Endothelial cell of umbilical vein (primary cell): ENCODE data around the gene RBM38. TPM values are rescaled to one million over a fixed set of nuclear protein-coding genes. Genes with fewer than 3 reads are reported as not detected.

ENCODE experiments used
- BruUV-seq: library from RNA; stranded (reverse); fragments of 400-500 nt; replicated peaks from 2 replicates; lab custom pipeline; 2021; lab: Mats Ljungman, UMichigan
- CTCF ChIA-PET: fragments of 300-600, 350-600 bp; sonication (Branson Sonifier 250); formaldehyde crosslinking; loops from one replicate; lab custom pipeline; 2021; ENCODE audit warnings: antibody characterized with exemption, inconsistent platforms; lab: Charles Lee
- POLR2A ChIA-PET: fragments of 300-600, 350-600 bp; sonication (Branson Sonifier 250); formaldehyde crosslinking; loops from one replicate; lab custom pipeline; 2021; ENCODE audit warnings: antibody characterized with exemption, inconsistent platforms; lab: Charles Lee
- DNase-seq: peaks from one replicate; pipeline ENCODE4 v3.0.0-alpha.2; 2011; ENCODE audit warnings: low read depth, low spot score
- FAIRE-seq: peaks from 2 replicates; lab custom pipeline; 2011; peaks lifted over from hg19 to GRCh38; lab: Jason Lieb, UNC
- H2AFZ ChIP-seq: 2 replicates; pipeline ENCODE4 v1.6.0; 2012; ENCODE audit warnings: low read depth, low read length, control low read depth, inconsistent platforms
- H3K27ac ChIP-seq: 2 replicates; pipeline ENCODE4 v1.5.1; 2011; ENCODE audit warnings: low read depth, mild to moderate bottlenecking, control low read depth, low read length, moderate library complexity; ENCODE audit not compliant: insufficient read depth
- H3K27me3 ChIP-seq, 2 experiments: 2 replicates each; pipeline versions ENCODE4 v1.6.0 to v1.6.1; 2011; ENCODE audit warnings: low read length in 2 of 2, mixed read lengths in 1 of 2; ENCODE audit not compliant: control insufficient read depth in 2 of 2, insufficient read depth in 2 of 2
- H3K36me3 ChIP-seq, 2 experiments: 2 replicates in 1 of 2; 3 replicates in 1 of 2; pipeline ENCODE4 v1.5.1; 2011; ENCODE audit warnings: low read length in 2 of 2, mild to moderate bottlenecking in 1 of 2, moderate library complexity in 1 of 2; ENCODE audit not compliant: control insufficient read depth in 2 of 2, insufficient read depth in 2 of 2; ENCODE audit errors: extremely low read depth in 1 of 2
- H3K4me1 ChIP-seq: 3 replicates; pipeline ENCODE4 v1.5.1; 2011; ENCODE audit warnings: mild to moderate bottlenecking, low read length; ENCODE audit not compliant: control insufficient read depth, insufficient read depth; ENCODE audit errors: extremely low read depth
- H3K4me2 ChIP-seq: 2 replicates; pipeline ENCODE4 v1.6.1; 2011; ENCODE audit warnings: low read length, control low read depth, mixed read lengths; ENCODE audit not compliant: insufficient read depth
- H3K4me3 ChIP-seq, 3 experiments: fragments of 200-600 bp in 1 of 3; sonication (generic), shearing (Covaris generic) in 1 of 3; replicated peaks in 1 of 3; 2 replicates each; pipeline ENCODE4 v1.5.1; 2011 to 2016; ENCODE audit warnings: control low read depth in 3 of 3, low read length in 3 of 3, mild to moderate bottlenecking in 2 of 3, inconsistent platforms in 1 of 3, low read depth in 1 of 3, moderate library complexity in 1 of 3; ENCODE audit not compliant: insufficient read depth in 1 of 3
- H3K79me2 ChIP-seq: 2 replicates; pipeline ENCODE4 v1.6.0; 2012; ENCODE audit warnings: low read length, inconsistent platforms; ENCODE audit not compliant: control insufficient read depth, insufficient read depth
- H3K9ac ChIP-seq: replicated peaks from 2 replicates; pipeline ENCODE3; 2011; ENCODE audit warnings: low read length, control low read depth; ENCODE audit not compliant: insufficient read depth; ENCODE audit errors: extremely low read depth
- H3K9me1 ChIP-seq: replicated peaks from 3 replicates; pipeline ENCODE4 v1.6.0; 2011; ENCODE audit warnings: mild to moderate bottlenecking, low read length; ENCODE audit not compliant: control insufficient read depth, insufficient read depth; ENCODE audit errors: extremely low read depth
- H3K9me3 ChIP-seq: replicated peaks from 2 replicates; pipeline ENCODE4 v1.5.1; 2012; ENCODE audit warnings: low read length, inconsistent platforms; ENCODE audit not compliant: control insufficient read depth, insufficient read depth
- H4K20me1 ChIP-seq: replicated peaks from 2 replicates; pipeline ENCODE3; 2011; ENCODE audit warnings: mild to moderate bottlenecking, low read length; ENCODE audit not compliant: control insufficient read depth, insufficient read depth; ENCODE audit errors: extremely low read depth
- CTCF ChIP-seq, 2 donors: IDR thresholded peaks; 1 replicate in 1 of 2; 2 replicates in 1 of 2; pipeline ENCODE4 v1.5.1; 2011; ENCODE audit warnings: low read length in 2 of 2, mild to moderate bottlenecking in 2 of 2, moderate library complexity in 2 of 2, control low read depth in 1 of 2, inconsistent platforms in 1 of 2, low read depth in 1 of 2; ENCODE audit not compliant: insufficient read depth in 1 of 2; ENCODE audit errors: extremely low read depth in 1 of 2
- EZH2 ChIP-seq: IDR thresholded peaks from 2 replicates; pipeline ENCODE4 v1.6.1; 2012; ENCODE audit warnings: borderline replicate concordance, low read depth, mild to moderate bottlenecking, moderate library complexity, low read length, inconsistent platforms; ENCODE audit not compliant: severe bottlenecking
- FOS ChIP-seq: IDR thresholded peaks from 2 replicates; pipeline ENCODE4 v1.6.1; 2011; ENCODE audit warnings: mild to moderate bottlenecking, low read length, moderate library complexity, borderline replicate concordance; ENCODE audit not compliant: insufficient read depth
- GATA2 ChIP-seq: IDR thresholded peaks from 2 replicates; pipeline ENCODE4 v1.7.0; 2011; ENCODE audit warnings: low read depth, mild to moderate bottlenecking, moderate library complexity, mixed read lengths, low read length; ENCODE audit not compliant: insufficient read length, insufficient read depth
- JUN ChIP-seq: IDR thresholded peaks from 2 replicates; pipeline ENCODE4 v1.6.1; 2011; ENCODE audit warnings: borderline replicate concordance, low read depth; ENCODE audit not compliant: insufficient read length, insufficient read depth
- MYC ChIP-seq: IDR thresholded peaks from one replicate; pipeline ENCODE4 v1.6.1; 2011; ENCODE audit warnings: mild to moderate bottlenecking, low read depth, low read length
- POLR2A ChIP-seq: IDR thresholded peaks from 2 replicates; pipeline ENCODE4 v1.6.1; 2012; ENCODE audit warnings: low read depth, mild to moderate bottlenecking, control low read depth, low read length
- POLR2AphosphoS5 ChIP-seq: IDR thresholded peaks from 2 replicates; pipeline ENCODE4 v1.6.1; 2012; ENCODE audit warnings: low read depth, mild to moderate bottlenecking, control low read depth, low read length, moderate library complexity; ENCODE audit not compliant: insufficient read depth
- dilution Hi-C: fragments of 300-500 bp; cut with MboI; formaldehyde crosslinking; loops from one replicate; pipeline ENCODE4 v1.15.0; 2019; ENCODE audit warnings: low sequenced_read_pairs; ENCODE audit not compliant: extremely low pct_ligation_motif_present
- intact Hi-C: fragments of 100-400 bp; cut with micrococcal nuclease; formaldehyde crosslinking; loops from one replicate; pipeline ENCODE4 v1.10.0; 2022
- polyA plus RNA-seq, 4 experiments: library from polyadenylated mRNA; depleted of rRNA in 3 of 4; stranded (reverse) in 3 of 4; unstranded in 1 of 4; fragments of >200 nt; gene quantifications; 2 replicates each; pipeline versions ENCODE4 v1.2.1 to v1.2.3, GENCODE V29; 2011 to 2012; ENCODE audit warnings: missing spikeins in 1 of 4
- total RNA-seq: library from RNA; stranded (reverse); gene quantifications from 2 replicates; pipeline ENCODE4 v1.2.3, GENCODE V29; 2021
- TF ChIP-seq, protein P1 (sequence below): IDR thresholded peaks from 2 replicates; pipeline ENCODE4 v1.6.1; 2011; ENCODE audit not compliant: insufficient read depth, insufficient read length

The RBM38 gene
- total and polyA plus RNA-seq, 2 donors (not counting 3 experiments of a cell fraction or from before 2014, with no cell fraction given), result 22.1 to 37.4 TPM

DNA sequence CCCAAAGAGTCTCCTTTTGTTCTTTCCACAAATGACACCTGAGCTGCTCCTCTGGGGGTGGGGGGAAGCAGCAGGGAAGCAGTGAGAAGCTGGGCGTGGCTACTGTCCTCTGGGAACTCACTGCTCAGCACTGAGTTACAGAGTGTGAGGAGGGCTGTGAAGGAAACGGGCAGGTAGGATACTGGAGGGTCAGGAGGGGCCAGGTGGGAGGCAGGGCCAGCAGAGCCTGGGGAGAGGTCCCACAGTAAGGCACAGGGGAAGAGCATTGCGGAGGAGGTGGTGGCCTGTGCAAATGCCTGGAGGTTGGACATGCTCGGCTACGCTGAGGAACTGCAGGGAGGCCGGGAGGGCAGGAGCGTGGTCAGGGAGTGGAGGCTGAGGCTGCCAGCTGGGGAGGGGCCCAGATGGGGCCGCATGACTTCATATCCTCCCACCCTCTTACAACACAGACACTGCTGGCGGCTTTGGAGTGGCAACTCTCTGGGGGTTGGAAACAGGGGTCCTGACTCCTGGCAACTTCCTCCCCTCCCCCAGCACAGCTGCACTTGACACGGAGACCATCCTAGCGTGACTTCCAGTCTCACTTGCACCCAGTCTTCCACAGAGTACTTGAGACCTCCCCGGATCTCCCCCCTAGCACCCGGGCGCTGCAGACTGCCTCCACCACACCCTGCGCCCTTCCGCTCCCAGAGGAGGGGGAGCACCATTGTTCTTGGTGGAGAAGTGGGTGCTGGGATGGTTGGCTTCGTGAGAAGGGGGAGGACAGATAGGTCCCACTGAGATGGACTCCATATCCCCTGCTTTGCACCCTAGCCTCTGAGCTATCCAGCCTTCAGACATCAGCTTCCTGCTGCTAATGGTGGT, 34.2 kb downstream of the RBM38 start:
- DNase-seq (no peak), FAIRE-seq (no peak)
- Histone ChIP-seq H3K27ac (no peak overlapping the region), H2AFZ (no peak overlapping the region), H4K20me1 (no peaks in the 10 kb centered on the region), H3K4me3 (no peak overlapping the region), H3K4me2 (no peak overlapping the region), H3K9ac (no peak overlapping the region), H3K9me1 (no peaks in the 10 kb centered on the region), H3K9me3 (no peaks in the 10 kb centered on the region), H3K79me2 (no peaks in the 10 kb centered on the region), H3K27me3 (no peaks in the 10 kb centered on the region), H3K36me3 (no peaks in the 10 kb centered on the region), H3K4me1 (no peaks in the 10 kb centered on the region)
- CTCF ChIA-PET, result interaction anchor here (1.7 kb wide), 1 partner anchor 44 kb away, joined by 4 read pairs; no protein-coding TSS in a partner anchor
- no TSS peak for BruUV-seq
- intact Hi-C loops (no loop called here), dilution Hi-C loops (no loop called here)
- no peak for TF ChIP-seq POLR2A
- no peak for TF ChIP-seq POLR2AphosphoS5
- TF ChIP-seq, protein P1, sequence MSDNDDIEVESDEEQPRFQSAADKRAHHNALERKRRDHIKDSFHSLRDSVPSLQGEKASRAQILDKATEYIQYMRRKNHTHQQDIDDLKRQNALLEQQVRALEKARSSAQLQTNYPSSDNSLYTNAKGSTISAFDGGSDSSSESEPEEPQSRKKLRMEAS, result no peak
- no peak for TF ChIP-seq JUN
- no peak for TF ChIP-seq FOS
- no peak for TF ChIP-seq EZH2
- no peak for TF ChIP-seq MYC
- TF ChIP-seq GATA2, result no peak
- no peak for TF ChIP-seq CTCF (IDR thresholded peaks at IDR 0.05; ENCODE audit: extremely low read depth in 1 of 2, insufficient read depth in 1 of 2, low read depth in 1 of 2, low read length in 2 of 2)
- POLR2A ChIA-PET, result no interaction called here
